Endothelial cell of umbilical vein (primary cell): Measurements from ENCODE around the gene COL20A1. TPM values are rescaled to one million over a fixed set of nuclear protein-coding genes. Genes with fewer than 3 reads are reported as not detected.

ENCODE experiments used
- BruUV-seq: library from RNA; stranded (reverse); fragments of 400-500 nt; replicated peaks from 2 replicates; lab custom pipeline; 2021; lab: Mats Ljungman, UMichigan
- CTCF ChIA-PET: fragments of 300-600, 350-600 bp; sonication (Branson Sonifier 250); formaldehyde crosslinking; loops from one replicate; lab custom pipeline; 2021; ENCODE audit warnings: antibody characterized with exemption, inconsistent platforms; lab: Charles Lee
- POLR2A ChIA-PET: fragments of 300-600, 350-600 bp; sonication (Branson Sonifier 250); formaldehyde crosslinking; loops from one replicate; lab custom pipeline; 2021; ENCODE audit warnings: antibody characterized with exemption, inconsistent platforms; lab: Charles Lee
- DNase-seq: peaks from one replicate; pipeline ENCODE4 v3.0.0-alpha.2; 2011; ENCODE audit warnings: low read depth, low spot score
- FAIRE-seq: peaks from 2 replicates; lab custom pipeline; 2011; peaks lifted over from hg19 to GRCh38; lab: Jason Lieb, UNC
- H2AFZ ChIP-seq: 2 replicates; pipeline ENCODE4 v1.6.0; 2012; ENCODE audit warnings: low read depth, low read length, control low read depth, inconsistent platforms
- H3K27ac ChIP-seq: 2 replicates; pipeline ENCODE4 v1.5.1; 2011; ENCODE audit warnings: low read depth, mild to moderate bottlenecking, control low read depth, low read length, moderate library complexity; ENCODE audit not compliant: insufficient read depth
- H3K27me3 ChIP-seq, 2 experiments: 2 replicates each; pipeline versions ENCODE4 v1.6.0 to v1.6.1; 2011; ENCODE audit warnings: low read length in 2 of 2, mixed read lengths in 1 of 2; ENCODE audit not compliant: control insufficient read depth in 2 of 2, insufficient read depth in 2 of 2
- H3K36me3 ChIP-seq, 2 experiments: 2 replicates in 1 of 2; 3 replicates in 1 of 2; pipeline ENCODE4 v1.5.1; 2011; ENCODE audit warnings: low read length in 2 of 2, mild to moderate bottlenecking in 1 of 2, moderate library complexity in 1 of 2; ENCODE audit not compliant: control insufficient read depth in 2 of 2, insufficient read depth in 2 of 2; ENCODE audit errors: extremely low read depth in 1 of 2
- H3K4me1 ChIP-seq: 3 replicates; pipeline ENCODE4 v1.5.1; 2011; ENCODE audit warnings: mild to moderate bottlenecking, low read length; ENCODE audit not compliant: control insufficient read depth, insufficient read depth; ENCODE audit errors: extremely low read depth
- H3K4me2 ChIP-seq: 2 replicates; pipeline ENCODE4 v1.6.1; 2011; ENCODE audit warnings: low read length, control low read depth, mixed read lengths; ENCODE audit not compliant: insufficient read depth
- H3K4me3 ChIP-seq, 3 experiments: fragments of 200-600 bp in 1 of 3; sonication (generic), shearing (Covaris generic) in 1 of 3; replicated peaks in 1 of 3; 2 replicates each; pipeline ENCODE4 v1.5.1; 2011 to 2016; ENCODE audit warnings: control low read depth in 3 of 3, low read length in 3 of 3, mild to moderate bottlenecking in 2 of 3, inconsistent platforms in 1 of 3, low read depth in 1 of 3, moderate library complexity in 1 of 3; ENCODE audit not compliant: insufficient read depth in 1 of 3
- H3K79me2 ChIP-seq: 2 replicates; pipeline ENCODE4 v1.6.0; 2012; ENCODE audit warnings: low read length, inconsistent platforms; ENCODE audit not compliant: control insufficient read depth, insufficient read depth
- H3K9ac ChIP-seq: replicated peaks from 2 replicates; pipeline ENCODE3; 2011; ENCODE audit warnings: low read length, control low read depth; ENCODE audit not compliant: insufficient read depth; ENCODE audit errors: extremely low read depth
- H3K9me1 ChIP-seq: replicated peaks from 3 replicates; pipeline ENCODE4 v1.6.0; 2011; ENCODE audit warnings: mild to moderate bottlenecking, low read length; ENCODE audit not compliant: control insufficient read depth, insufficient read depth; ENCODE audit errors: extremely low read depth
- H3K9me3 ChIP-seq: replicated peaks from 2 replicates; pipeline ENCODE4 v1.5.1; 2012; ENCODE audit warnings: low read length, inconsistent platforms; ENCODE audit not compliant: control insufficient read depth, insufficient read depth
- H4K20me1 ChIP-seq: replicated peaks from 2 replicates; pipeline ENCODE3; 2011; ENCODE audit warnings: mild to moderate bottlenecking, low read length; ENCODE audit not compliant: control insufficient read depth, insufficient read depth; ENCODE audit errors: extremely low read depth
- CTCF ChIP-seq, 2 donors: IDR thresholded peaks; 1 replicate in 1 of 2; 2 replicates in 1 of 2; pipeline ENCODE4 v1.5.1; 2011; ENCODE audit warnings: low read length in 2 of 2, mild to moderate bottlenecking in 2 of 2, moderate library complexity in 2 of 2, control low read depth in 1 of 2, inconsistent platforms in 1 of 2, low read depth in 1 of 2; ENCODE audit not compliant: insufficient read depth in 1 of 2; ENCODE audit errors: extremely low read depth in 1 of 2
- EZH2 ChIP-seq: IDR thresholded peaks from 2 replicates; pipeline ENCODE4 v1.6.1; 2012; ENCODE audit warnings: borderline replicate concordance, low read depth, mild to moderate bottlenecking, moderate library complexity, low read length, inconsistent platforms; ENCODE audit not compliant: severe bottlenecking
- FOS ChIP-seq: IDR thresholded peaks from 2 replicates; pipeline ENCODE4 v1.6.1; 2011; ENCODE audit warnings: mild to moderate bottlenecking, low read length, moderate library complexity, borderline replicate concordance; ENCODE audit not compliant: insufficient read depth
- GATA2 ChIP-seq: IDR thresholded peaks from 2 replicates; pipeline ENCODE4 v1.7.0; 2011; ENCODE audit warnings: low read depth, mild to moderate bottlenecking, moderate library complexity, mixed read lengths, low read length; ENCODE audit not compliant: insufficient read length, insufficient read depth
- JUN ChIP-seq: IDR thresholded peaks from 2 replicates; pipeline ENCODE4 v1.6.1; 2011; ENCODE audit warnings: borderline replicate concordance, low read depth; ENCODE audit not compliant: insufficient read length, insufficient read depth
- MAX ChIP-seq: IDR thresholded peaks from 2 replicates; pipeline ENCODE4 v1.6.1; 2011; ENCODE audit not compliant: insufficient read depth, insufficient read length
- MYC ChIP-seq: IDR thresholded peaks from one replicate; pipeline ENCODE4 v1.6.1; 2011; ENCODE audit warnings: mild to moderate bottlenecking, low read depth, low read length
- POLR2A ChIP-seq: IDR thresholded peaks from 2 replicates; pipeline ENCODE4 v1.6.1; 2012; ENCODE audit warnings: low read depth, mild to moderate bottlenecking, control low read depth, low read length
- POLR2AphosphoS5 ChIP-seq: IDR thresholded peaks from 2 replicates; pipeline ENCODE4 v1.6.1; 2012; ENCODE audit warnings: low read depth, mild to moderate bottlenecking, control low read depth, low read length, moderate library complexity; ENCODE audit not compliant: insufficient read depth
- dilution Hi-C: fragments of 300-500 bp; cut with MboI; formaldehyde crosslinking; loops from one replicate; pipeline ENCODE4 v1.15.0; 2019; ENCODE audit warnings: low sequenced_read_pairs; ENCODE audit not compliant: extremely low pct_ligation_motif_present
- intact Hi-C: fragments of 100-400 bp; cut with micrococcal nuclease; formaldehyde crosslinking; loops from one replicate; pipeline ENCODE4 v1.10.0; 2022
- polyA plus RNA-seq, 4 experiments: library from polyadenylated mRNA; depleted of rRNA in 3 of 4; stranded (reverse) in 3 of 4; unstranded in 1 of 4; fragments of >200 nt; gene quantifications; 2 replicates each; pipeline versions ENCODE4 v1.2.1 to v1.2.3, GENCODE V29; 2011 to 2012; ENCODE audit warnings: missing spikeins in 1 of 4
- total RNA-seq: library from RNA; stranded (reverse); gene quantifications from 2 replicates; pipeline ENCODE4 v1.2.3, GENCODE V29; 2021

The COL20A1 gene
- total and polyA plus RNA-seq, 2 donors (not counting 3 experiments of a cell fraction or from before 2014, with no cell fraction given) = not detected

- FAIRE-seq = no peak
- BruUV-seq = no TSS peak
- Histone ChIP-seq H3K9me1 (no peaks in the 10 kb centered on the region), H3K4me1 (no peaks in the 10 kb centered on the region), H3K4me3 (no peak overlapping the region), H3K9ac (no peak overlapping the region), H4K20me1 (no peaks in the 10 kb centered on the region), H2AFZ (no peak overlapping the region), H3K27me3 (no peaks in the 10 kb centered on the region), H3K79me2 (no peaks in the 10 kb centered on the region), H3K9me3 (no peaks in the 10 kb centered on the region), H3K4me2 (no peak overlapping the region), H3K36me3 (no peaks in the 10 kb centered on the region), H3K27ac (no peak overlapping the region)
- intact Hi-C loops = no loop called here
- no peak for DNase-seq
- dilution Hi-C loops = no loop called here
- ChIA-PET POLR2A (no interaction called here), CTCF (no interaction called here)
- TF ChIP-seq MYC (no peak), GATA2 (no peak), MAX (no peak), JUN (no peak), POLR2AphosphoS5 (no peak), EZH2 (no peak), POLR2A (no peak), CTCF (IDR thresholded peaks at IDR 0.05; ENCODE audit: extremely low read depth in 1 of 2, insufficient read depth in 1 of 2, low read depth in 1 of 2, low read length in 2 of 2) (no peak), FOS (no peak)
Observed at GRCh38 chr20:63336232-63336752, 43.3 kb downstream of the COL20A1 start.
